Measurements from ENCODE around the gene CWH43. TPM values are rescaled to one million over a fixed set of nuclear protein-coding genes. Genes with fewer than 3 reads are reported as not detected.

Gene CWH43
- polyA plus RNA-seq, 1 of the 3 experiments (the other 2 are of a cell fraction) = not detected

DNA sequence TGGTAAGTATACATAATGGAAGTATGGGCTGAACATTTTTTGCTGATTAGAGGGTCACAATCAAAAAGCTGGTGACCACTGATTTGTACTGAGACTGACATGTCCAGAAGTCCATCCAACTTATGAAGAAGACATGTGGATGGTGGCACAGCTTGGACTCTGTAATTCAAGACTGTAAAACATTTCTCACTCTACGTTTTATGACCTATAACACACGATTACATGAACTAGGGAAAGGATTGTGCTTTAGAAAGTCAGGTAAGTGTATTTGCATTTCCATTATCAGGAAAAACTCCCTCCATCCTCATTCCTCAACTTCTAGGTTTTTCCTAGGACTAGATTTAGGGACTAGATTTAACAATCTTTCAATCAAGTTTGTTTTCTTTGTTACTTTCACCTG, 49.0 kb upstream of the CWH43 start (continued):
- no peak for TF ChIP-seq CTCF (IDR thresholded peaks at IDR 0.05)
- no peak for TF ChIP-seq NFIC (IDR thresholded peaks at IDR 0.05; ENCODE audit: borderline replicate concordance)
- no peak for TF ChIP-seq MAX (IDR thresholded peaks at IDR 0.05; ENCODE audit: low read depth)
- TF ChIP-seq YY1 (IDR thresholded peaks at IDR 0.05; ENCODE audit: low read depth) = no peak

DNA sequence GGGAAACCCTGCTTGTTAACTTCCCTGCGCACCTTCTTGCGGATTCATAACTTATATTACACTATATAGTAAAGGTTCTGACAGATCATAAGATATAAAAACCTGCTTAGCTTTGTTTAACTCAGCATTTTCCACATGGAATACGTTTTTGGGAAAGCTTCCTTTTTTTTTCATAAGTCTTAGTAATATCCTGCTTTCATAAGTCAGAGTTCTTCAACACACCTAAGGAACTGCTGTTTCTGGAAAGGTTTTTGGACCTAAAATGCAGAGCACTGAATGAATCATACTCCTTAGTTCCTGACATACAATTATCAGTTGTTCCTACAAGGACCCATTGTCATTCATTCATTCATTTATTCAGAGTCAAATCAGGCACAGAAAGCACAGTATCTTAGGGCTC, 47.2 kb upstream of the CWH43 start:
- Histone ChIP-seq H3K4me1 (ENCODE audit: control insufficient read depth in 1 of 2, insufficient read depth in 2 of 2, low read depth in 1 of 2, low read length in 1 of 2) (no peaks in the 10 kb centered on the region), H3K79me2 (ENCODE audit: insufficient read depth) (no peaks in the 10 kb centered on the region), H3K9me3 (no peaks in the 10 kb centered on the region), H3F3A (replicated peaks; ENCODE audit: insufficient read depth) (peaks cover 17% of the 10 kb centered on the region), H3K4me3 (ENCODE audit: low read depth in 2 of 2, low read length in 1 of 2) (no peak overlapping the region), H3K9ac (no peak overlapping the region), H3K36me3 (replicated peaks in 1 of 2; ENCODE audit: control insufficient read depth in 1 of 2, insufficient read depth in 2 of 2, low read length in 1 of 2) (no peaks in the 10 kb centered on the region), H3K27me3 (ENCODE audit: insufficient read depth) (no peaks in the 10 kb centered on the region), H4K20me1 (ENCODE audit: insufficient read depth) (no peaks in the 10 kb centered on the region), H3K4me2 (no peak overlapping the region), H3K9me2 (no peaks in the 10 kb centered on the region), H2AFZ (ENCODE audit: low read depth) (no peak overlapping the region), H3K27ac (ENCODE audit: low read depth in 2 of 2, low read length in 1 of 2) (no peak overlapping the region)
- CTCF ChIA-PET = no interaction called here
- no peak for DNase-seq
- POLR2A ChIA-PET = no interaction called here
- TF ChIP-seq PBX3 (IDR thresholded peaks at IDR 0.05) (no peak), RFX5 (IDR thresholded peaks at IDR 0.05; ENCODE audit: low read length) (no peak), TCF12 (IDR thresholded peaks at IDR 0.05) (no peak), GABPA (IDR thresholded peaks at IDR 0.05; ENCODE audit: low read depth) (no peak), FOXJ3 (CRISPR knock-in tag; IDR thresholded peaks at IDR 0.05) (no peak), SMC3 (IDR thresholded peaks at IDR 0.05; ENCODE audit: low read depth, low read length) (no peak), TAF1 (IDR thresholded peaks at IDR 0.05; ENCODE audit: borderline replicate concordance, low read depth, low read length) (no peak), RAD21 (IDR thresholded peaks at IDR 0.05; ENCODE audit: low read length) (no peak), GATA2 (CRISPR knock-in tag; IDR thresholded peaks at IDR 0.05) (no peak), RCOR1 (IDR thresholded peaks at IDR 0.05; ENCODE audit: low read length) (no peak), POLR2AphosphoS5 (IDR thresholded peaks at IDR 0.05; ENCODE audit: low read depth, low read length) (no peak), NRF1 (IDR thresholded peaks at IDR 0.05; ENCODE audit: low read depth, low read length) (no peak), FOSL2 (IDR thresholded peaks at IDR 0.05; ENCODE audit: borderline replicate concordance, low read depth) (no peak), ELF1 (IDR thresholded peaks at IDR 0.05) (no peak)
- TF ChIP-seq, protein P1, sequence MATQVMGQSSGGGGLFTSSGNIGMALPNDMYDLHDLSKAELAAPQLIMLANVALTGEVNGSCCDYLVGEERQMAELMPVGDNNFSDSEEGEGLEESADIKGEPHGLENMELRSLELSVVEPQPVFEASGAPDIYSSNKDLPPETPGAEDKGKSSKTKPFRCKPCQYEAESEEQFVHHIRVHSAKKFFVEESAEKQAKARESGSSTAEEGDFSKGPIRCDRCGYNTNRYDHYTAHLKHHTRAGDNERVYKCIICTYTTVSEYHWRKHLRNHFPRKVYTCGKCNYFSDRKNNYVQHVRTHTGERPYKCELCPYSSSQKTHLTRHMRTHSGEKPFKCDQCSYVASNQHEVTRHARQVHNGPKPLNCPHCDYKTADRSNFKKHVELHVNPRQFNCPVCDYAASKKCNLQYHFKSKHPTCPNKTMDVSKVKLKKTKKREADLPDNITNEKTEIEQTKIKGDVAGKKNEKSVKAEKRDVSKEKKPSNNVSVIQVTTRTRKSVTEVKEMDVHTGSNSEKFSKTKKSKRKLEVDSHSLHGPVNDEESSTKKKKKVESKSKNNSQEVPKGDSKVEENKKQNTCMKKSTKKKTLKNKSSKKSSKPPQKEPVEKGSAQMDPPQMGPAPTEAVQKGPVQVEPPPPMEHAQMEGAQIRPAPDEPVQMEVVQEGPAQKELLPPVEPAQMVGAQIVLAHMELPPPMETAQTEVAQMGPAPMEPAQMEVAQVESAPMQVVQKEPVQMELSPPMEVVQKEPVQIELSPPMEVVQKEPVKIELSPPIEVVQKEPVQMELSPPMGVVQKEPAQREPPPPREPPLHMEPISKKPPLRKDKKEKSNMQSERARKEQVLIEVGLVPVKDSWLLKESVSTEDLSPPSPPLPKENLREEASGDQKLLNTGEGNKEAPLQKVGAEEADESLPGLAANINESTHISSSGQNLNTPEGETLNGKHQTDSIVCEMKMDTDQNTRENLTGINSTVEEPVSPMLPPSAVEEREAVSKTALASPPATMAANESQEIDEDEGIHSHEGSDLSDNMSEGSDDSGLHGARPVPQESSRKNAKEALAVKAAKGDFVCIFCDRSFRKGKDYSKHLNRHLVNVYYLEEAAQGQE (IDR thresholded peaks at IDR 0.05; ENCODE audit: low read depth, low read length) = no peak
- WGBS (ENCODE audit: low lambda C conversion rate) = 67% methylated on average over 3 of the region's 3 CpGs
